ENCODE results near the gene CDC42BPB.

CDC42BPB gene

DNA sequence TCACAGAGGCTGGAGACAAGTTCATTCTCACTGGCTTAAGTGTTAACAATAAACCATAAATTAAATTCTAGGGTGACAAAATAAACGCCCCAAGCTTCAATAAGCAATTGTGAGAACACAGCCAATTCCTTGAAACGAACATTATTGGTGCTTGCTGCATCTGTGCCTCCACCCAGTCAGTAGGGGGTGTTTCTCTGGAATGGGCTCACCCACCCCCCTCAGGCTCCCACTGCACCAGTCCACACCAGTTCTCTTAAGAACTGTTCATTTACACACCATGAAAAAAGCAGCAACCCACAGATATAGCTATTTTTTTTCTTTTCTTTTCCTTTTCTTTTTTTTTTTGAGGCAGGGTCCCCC, 34.7 kb downstream of the CDC42BPB start (continued):
- no peak for TF ChIP-seq TSHZ1 (tag by site-specific recombination; IDR thresholded peaks at IDR 0.05; ENCODE audit: borderline replicate concordance)
- no peak for TF ChIP-seq ZNF548 (tag by site-specific recombination; IDR thresholded peaks at IDR 0.05)
- TF ChIP-seq ZNF521 (tag by site-specific recombination; IDR thresholded peaks at IDR 0.05), result no peak
- no peak for TF ChIP-seq ZNF175 (tag by site-specific recombination; IDR thresholded peaks at IDR 0.05)
- TF ChIP-seq ZBTB7A (tag by site-specific recombination; IDR thresholded peaks at IDR 0.05; ENCODE audit: low read depth), result no peak
- no peak for TF ChIP-seq GFI1B (tag by site-specific recombination; IDR thresholded peaks at IDR 0.05)
- TF ChIP-seq CTCF (tag by site-specific recombination; IDR thresholded peaks at IDR 0.05), result 0 out of 2 replicates have a peak, but pooled peaks have one; percentile 29
- TF ChIP-seq ZNF561 (tag by site-specific recombination; IDR thresholded peaks at IDR 0.05; ENCODE audit: borderline replicate concordance), result no peak; the same call in 1 of the 2 replicates
- TF ChIP-seq ZNF121 (tag by site-specific recombination; IDR thresholded peaks at IDR 0.05), result no peak
- no peak for TF ChIP-seq ZNF544 (tag by site-specific recombination; IDR thresholded peaks at IDR 0.05)
- TF ChIP-seq KLF16 (tag by site-specific recombination; IDR thresholded peaks at IDR 0.05), result no peak
- no peak for TF ChIP-seq ZNF529 (tag by site-specific recombination; IDR thresholded peaks at IDR 0.05; ENCODE audit: insufficient replicate concordance)
- TF ChIP-seq ZNF610 (tag by site-specific recombination; IDR thresholded peaks at IDR 0.05; ENCODE audit: borderline replicate concordance), result no peak
- no peak for TF ChIP-seq SCRT1 (tag by site-specific recombination; IDR thresholded peaks at IDR 0.05; ENCODE audit: borderline replicate concordance)
- TF ChIP-seq SCRT2 (tag by site-specific recombination; IDR thresholded peaks at IDR 0.05), result no peak
- peak; percentile 21; the same call in 1 of the 2 replicates for TF ChIP-seq ZBTB8A (tag by site-specific recombination; IDR thresholded peaks at IDR 0.05)
- no peak for TF ChIP-seq ZNF404 (tag by site-specific recombination; IDR thresholded peaks at IDR 0.05)
- no peak for TF ChIP-seq ZNF549 (tag by site-specific recombination; IDR thresholded peaks at IDR 0.05)
- TF ChIP-seq ZNF830 (tag by site-specific recombination; IDR thresholded peaks at IDR 0.05; ENCODE audit: low read depth), result no peak
- no peak for TF ChIP-seq ZNF585B (tag by site-specific recombination; IDR thresholded peaks at IDR 0.05)
- TF ChIP-seq, protein P1, sequence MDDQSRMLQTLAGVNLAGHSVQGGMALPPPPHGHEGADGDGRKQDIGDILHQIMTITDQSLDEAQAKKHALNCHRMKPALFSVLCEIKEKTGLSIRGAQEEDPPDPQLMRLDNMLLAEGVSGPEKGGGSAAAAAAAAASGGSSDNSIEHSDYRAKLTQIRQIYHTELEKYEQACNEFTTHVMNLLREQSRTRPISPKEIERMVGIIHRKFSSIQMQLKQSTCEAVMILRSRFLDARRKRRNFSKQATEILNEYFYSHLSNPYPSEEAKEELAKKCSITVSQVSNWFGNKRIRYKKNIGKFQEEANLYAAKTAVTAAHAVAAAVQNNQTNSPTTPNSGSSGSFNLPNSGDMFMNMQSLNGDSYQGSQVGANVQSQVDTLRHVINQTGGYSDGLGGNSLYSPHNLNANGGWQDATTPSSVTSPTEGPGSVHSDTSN (CRISPR knock-in tag; IDR thresholded peaks at IDR 0.05), result no peak
- TF ChIP-seq ZBTB49 (tag by site-specific recombination; IDR thresholded peaks at IDR 0.05; ENCODE audit: low read depth), result no peak
- 0 out of 2 replicates have a peak, but pooled peaks have one; percentile 22 for TF ChIP-seq ZNF423 (tag by site-specific recombination; IDR thresholded peaks at IDR 0.05)
- TF ChIP-seq, protein P2, sequence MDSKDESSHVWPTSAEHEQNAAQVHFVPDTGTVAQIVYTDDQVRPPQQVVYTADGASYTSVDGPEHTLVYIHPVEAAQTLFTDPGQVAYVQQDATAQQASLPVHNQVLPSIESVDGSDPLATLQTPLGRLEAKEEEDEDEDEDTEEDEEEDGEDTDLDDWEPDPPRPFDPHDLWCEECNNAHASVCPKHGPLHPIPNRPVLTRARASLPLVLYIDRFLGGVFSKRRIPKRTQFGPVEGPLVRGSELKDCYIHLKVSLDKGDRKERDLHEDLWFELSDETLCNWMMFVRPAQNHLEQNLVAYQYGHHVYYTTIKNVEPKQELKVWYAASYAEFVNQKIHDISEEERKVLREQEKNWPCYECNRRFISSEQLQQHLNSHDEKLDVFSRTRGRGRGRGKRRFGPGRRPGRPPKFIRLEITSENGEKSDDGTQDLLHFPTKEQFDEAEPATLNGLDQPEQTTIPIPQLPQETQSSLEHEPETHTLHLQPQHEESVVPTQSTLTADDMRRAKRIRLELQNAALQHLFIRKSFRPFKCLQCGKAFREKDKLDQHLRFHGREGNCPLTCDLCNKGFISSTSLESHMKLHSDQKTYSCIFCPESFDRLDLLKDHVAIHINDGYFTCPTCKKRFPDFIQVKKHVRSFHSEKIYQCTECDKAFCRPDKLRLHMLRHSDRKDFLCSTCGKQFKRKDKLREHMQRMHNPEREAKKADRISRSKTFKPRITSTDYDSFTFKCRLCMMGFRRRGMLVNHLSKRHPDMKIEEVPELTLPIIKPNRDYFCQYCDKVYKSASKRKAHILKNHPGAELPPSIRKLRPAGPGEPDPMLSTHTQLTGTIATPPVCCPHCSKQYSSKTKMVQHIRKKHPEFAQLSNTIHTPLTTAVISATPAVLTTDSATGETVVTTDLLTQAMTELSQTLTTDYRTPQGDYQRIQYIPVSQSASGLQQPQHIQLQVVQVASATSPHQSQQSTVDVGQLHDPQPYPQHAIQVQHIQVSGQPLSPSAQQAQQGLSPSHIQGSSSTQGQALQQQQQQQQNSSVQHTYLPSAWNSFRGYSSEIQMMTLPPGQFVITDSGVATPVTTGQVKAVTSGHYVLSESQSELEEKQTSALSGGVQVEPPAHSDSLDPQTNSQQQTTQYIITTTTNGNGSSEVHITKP (tag by site-specific recombination; IDR thresholded peaks at IDR 0.05), result peak; percentile 95
- no peak for TF ChIP-seq ZNF2 (tag by site-specific recombination; IDR thresholded peaks at IDR 0.05)
- TF ChIP-seq ZNF239 (tag by site-specific recombination; IDR thresholded peaks at IDR 0.05), result no peak
- no peak for TF ChIP-seq ZNF621 (tag by site-specific recombination; IDR thresholded peaks at IDR 0.05)
- TF ChIP-seq ZNF16 (tag by site-specific recombination; IDR thresholded peaks at IDR 0.05; ENCODE audit: low read depth), result no peak
- TF ChIP-seq ZNF837 (tag by site-specific recombination; IDR thresholded peaks at IDR 0.05), result no peak
